KBM-7 (cell line): ENCODE data around the gene MGRN1.
"Not testable (repeated sequence)": the region's sequence is repeated elsewhere in the genome, so short reads cannot be mapped to it uniquely, and the experiment has no call there.

Experiments
- DNase-seq: peaks from one replicate; pipeline ENCODE4 v3.0.0-alpha.2; 2015
- in situ Hi-C: fragments of 300-500 bp; cut with MboI; formaldehyde crosslinking; loops from 2 replicates; pipeline ENCODE4 v1.14.3; 2020; ENCODE audit warnings: low sequenced_read_pairs, low pct_unique_long_range_greater_than_20kb, mixed read lengths

Gene MGRN1

DNA sequence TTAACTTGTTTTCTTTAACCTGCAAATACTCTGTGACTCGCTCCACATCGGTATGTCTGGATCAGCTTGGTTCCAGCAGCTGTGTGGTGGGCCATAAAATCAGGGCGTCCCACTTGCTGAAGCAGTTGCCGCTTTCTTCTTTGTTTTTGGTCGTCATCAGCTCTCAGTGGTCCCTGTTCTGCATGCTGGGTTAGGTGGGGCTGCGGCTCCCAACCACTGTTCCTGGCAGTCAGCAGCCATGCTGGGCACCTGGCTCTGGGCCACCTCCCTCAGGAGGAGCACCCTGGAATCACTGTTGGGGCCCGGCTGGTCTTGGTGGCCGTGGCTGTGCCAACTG is 23.0 kb downstream of the MGRN1 start:
- in situ Hi-C loops: no loop called here
- no peak for DNase-seq

DNA sequence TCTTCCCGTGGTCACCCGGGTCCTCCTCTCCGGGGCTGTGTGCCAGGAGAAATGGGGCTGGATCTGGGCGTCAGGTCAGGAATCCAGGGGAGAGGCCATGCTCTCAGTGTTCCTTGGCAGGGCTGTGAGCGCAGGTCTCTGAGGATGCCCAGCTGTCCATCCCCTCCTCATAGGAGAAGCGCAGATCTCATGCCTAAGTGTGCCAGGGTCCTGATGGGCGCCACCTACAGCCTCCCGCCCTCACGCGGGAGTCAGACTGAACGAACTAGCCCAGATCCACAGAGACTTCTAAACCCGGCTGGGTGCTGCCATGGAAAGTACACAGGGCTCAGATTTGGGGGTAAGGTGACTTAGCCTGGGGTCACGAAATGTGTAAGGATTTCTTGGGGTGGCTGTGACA is 24.3 kb downstream of the MGRN1 start:
- in situ Hi-C loops: no loop called here
- DNase-seq: no peak

DNA sequence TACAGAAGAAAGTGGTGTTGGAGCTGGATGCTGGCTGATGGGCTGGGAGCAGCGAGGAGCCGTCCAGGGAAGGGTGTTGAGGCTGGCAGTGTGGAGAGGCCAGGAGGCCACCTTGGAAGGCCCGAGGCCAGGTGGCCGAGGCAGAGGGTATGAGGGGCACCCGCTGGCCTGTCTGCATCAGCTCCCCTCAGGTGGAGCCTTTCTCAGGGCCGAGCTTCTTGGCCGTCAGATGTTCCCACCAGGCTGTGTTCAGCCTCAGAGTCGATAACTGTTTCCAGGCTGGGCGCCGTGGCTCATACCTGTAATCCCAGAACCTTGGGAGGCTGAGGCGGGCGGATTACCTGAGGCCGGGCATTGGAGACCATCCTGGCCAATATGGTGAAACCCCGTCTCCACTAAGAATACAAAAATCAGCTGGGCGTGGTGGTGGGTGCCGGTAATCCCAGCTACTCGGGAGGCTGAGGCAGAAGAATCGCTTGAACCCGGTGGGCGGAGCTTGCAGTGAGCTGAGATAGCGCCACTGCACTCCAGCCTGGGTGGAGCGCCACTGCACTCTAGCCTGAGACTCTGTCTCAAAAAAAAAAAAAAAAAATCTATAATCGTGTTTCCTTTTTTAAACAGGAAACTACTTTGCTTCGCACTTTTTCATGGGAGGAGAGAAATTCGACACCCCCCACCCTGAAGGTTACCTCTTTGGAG is 25.3 kb downstream of the MGRN1 start:
- in situ Hi-C loops: no loop called here
- peak; percentile 70 for DNase-seq

GRCh38 chr16:4650443-4651074 is 25.9 kb downstream of the MGRN1 start:
- in situ Hi-C loops: not testable (repeated sequence)
- peak; percentile 84 for DNase-seq

GRCh38 chr16:4651827-4652226 is 27.2 kb downstream of the MGRN1 start:
- no peak for DNase-seq
- in situ Hi-C loops: no loop called here

- in situ Hi-C loops: no loop called here
- DNase-seq: no peak
Observed at GRCh38 chr16:4652561-4652960, 27.9 kb downstream of the MGRN1 start.

GRCh38 chr16:4654011-4654963 is 29.7 kb downstream of the MGRN1 start:
- in situ Hi-C loops: no loop called here
- no peak for DNase-seq

- in situ Hi-C loops: no loop called here
- DNase-seq: no peak
Observed at GRCh38 chr16:4654964-4655590, 30.5 kb downstream of the MGRN1 start.

DNA sequence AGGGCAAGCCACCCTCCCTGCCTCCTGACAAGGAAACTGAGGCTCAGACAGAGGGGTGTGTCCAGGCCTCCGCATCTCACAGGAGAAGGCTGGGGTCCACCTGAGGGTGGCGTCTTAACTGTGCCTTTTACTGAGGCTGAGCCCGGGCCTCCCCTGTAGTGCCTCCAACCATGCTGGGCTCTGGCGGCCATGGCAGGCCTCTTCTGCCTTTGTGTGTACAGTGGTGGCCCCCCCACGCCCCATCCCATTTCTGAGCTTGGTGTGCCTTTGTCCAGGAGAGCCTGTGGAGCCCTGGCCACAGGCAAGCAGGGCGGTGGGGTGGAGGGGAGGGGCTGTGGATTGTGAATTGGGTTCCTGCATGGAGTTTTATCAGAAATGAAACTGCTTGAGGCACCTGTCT is 31.2 kb downstream of the MGRN1 start:
- no peak for DNase-seq
- in situ Hi-C loops: no loop called here

DNA sequence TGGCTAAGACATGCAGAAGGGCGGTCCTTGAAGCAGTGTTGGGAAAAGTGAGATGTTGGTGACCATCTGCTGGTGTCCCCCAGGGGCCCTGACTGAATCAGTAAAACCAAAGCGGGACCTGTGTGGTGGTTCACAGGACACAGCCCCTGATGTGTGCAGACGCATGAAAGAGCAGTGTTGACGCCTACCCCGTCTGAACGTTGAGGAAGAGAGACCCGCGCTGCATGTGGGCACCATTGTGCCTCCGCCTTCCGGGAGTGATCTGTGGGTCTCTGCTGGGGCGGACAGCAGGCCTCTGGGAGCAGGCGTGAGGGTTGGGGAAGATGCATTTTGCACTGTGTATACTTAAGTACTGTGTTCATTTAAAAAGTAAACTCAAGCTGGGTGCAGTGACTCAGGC is 31.6 kb downstream of the MGRN1 start:
- no peak for DNase-seq
- in situ Hi-C loops: no loop called here

- in situ Hi-C loops: no loop called here
- DNase-seq: no peak
Observed at GRCh38 chr16:4656695-4657686, 32.4 kb downstream of the MGRN1 start.

- in situ Hi-C loops: no loop called here
- DNase-seq: no peak
Observed at GRCh38 chr16:4659363-4660353, 35.0 kb downstream of the MGRN1 start.

DNA sequence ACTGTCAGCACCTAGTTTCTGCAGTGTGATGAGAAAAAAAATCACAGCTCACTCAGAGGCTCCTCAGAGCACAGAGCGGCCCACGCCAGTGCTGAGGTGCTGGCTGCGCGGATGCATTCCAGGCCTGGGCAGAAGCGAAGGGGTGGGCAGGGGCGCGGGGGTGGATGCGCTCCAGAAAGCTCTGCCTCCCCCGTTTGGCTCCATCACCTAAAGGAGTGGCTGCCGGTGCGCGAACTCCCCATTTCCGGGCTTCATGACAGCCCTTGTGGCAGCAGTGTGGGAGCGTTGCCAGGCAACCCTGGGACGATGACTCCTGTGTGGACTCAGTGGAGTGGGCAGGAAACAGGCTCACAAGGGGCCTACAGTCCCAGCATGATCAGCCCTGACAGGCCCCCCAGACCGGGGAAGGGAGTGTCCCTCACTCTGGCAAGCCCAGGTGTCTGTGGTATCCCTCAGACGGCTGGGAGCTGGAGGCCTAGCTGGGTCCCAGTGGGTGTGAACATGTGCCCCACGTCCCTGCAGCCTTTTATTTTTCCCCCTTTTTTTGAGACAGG is 35.9 kb downstream of the MGRN1 start:
- in situ Hi-C loops: no loop called here
- peak; percentile 76 for DNase-seq

- in situ Hi-C loops: no loop called here
- no peak for DNase-seq
Observed at GRCh38 chr16:4661661-4662060, 37.0 kb downstream of the MGRN1 start.

- in situ Hi-C loops: no loop called here
- no peak for DNase-seq
Observed at GRCh38 chr16:4663465-4663776, 38.8 kb downstream of the MGRN1 start.

DNA sequence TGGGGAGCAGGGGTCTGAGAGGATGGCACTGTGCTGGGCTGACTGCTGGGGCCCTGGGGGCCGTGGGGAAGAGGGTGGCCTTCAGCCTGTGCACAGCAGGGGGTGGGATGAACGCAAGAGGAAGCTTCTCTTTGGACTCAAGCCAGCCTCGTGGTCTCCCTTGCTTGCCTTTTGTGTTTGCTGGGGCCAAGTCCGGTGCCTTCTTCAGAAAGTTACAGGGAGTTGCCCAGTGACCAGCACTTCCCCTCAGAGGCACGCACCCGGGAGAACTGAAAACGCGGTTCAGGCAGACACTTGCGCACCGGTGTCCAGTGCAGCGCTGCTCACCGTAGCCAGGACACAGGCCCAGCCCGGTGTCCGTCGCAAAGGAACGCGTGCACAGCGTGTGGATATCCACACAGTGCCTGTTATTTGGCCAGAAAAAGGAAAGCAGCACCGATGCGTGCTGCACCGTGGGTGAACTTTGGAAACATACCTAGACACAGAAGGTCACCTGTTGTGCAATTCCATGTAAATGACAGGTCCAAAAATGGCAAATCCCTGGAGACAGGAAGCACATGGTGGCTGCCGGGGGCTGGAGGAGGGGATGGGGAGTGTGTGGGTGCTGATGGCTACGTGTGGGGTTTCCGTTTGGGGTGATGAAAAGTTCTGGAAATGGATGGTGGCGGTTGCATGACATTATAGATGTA is 39.3 kb downstream of the MGRN1 start:
- DNase-seq: peak; percentile 91
- in situ Hi-C loops: no loop called here
